NCI-H146 treated with DMSO at 0.1 percent for 48 hours (cell line): ENCODE results near the gene NANP.

Source experiments
- DNase-seq: peaks from one replicate; lab custom pipeline; 2025; ENCODE audit not compliant: unreplicated experiment; lab: John Stamatoyannopoulos, UW

The NANP gene

DNA sequence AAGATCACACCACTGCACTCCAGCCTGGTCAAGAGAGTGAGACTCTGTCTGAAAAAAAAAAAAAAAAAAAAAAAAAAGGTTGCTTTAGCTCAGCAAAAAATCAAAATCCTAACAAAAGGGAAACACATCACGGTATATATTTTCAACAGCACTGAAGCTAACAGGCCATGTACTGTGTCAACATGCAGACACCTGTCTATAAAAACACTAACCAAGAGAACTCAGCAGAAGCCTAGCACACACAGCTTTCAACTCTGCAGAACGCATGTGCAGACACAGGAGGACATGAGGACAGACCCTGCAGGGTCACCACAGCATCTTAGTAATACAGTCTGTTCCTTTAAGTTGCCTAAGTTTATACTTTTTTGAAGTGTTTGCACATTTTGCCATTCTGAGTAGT is 52.0 kb downstream of the NANP start:
- DNase-seq, result peak; percentile 74

DNA sequence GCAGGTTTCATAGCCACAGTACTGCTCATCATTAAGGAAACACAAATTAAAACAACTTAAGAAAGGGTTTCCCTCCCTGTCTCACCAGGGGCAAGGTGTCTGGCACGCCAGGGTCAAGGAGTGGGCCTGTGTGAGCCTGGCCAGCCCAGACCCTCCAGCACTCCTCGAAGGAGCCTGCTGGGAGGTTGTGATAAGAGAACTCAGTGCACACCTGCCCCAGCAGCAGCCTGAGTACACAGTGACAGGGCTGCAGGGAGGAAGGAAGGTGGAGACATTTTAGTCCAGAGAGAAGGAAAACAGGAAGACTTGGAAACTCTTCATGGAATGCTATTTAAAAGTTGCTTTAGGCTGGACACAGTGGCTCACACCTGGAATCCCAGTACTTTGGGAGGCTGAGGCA is 52.6 kb downstream of the NANP start:
- DNase-seq, result peak; percentile 26

- no peak for DNase-seq
Observed at GRCh38 chr20:25570148-25570530, 53.7 kb downstream of the NANP start.

DNA sequence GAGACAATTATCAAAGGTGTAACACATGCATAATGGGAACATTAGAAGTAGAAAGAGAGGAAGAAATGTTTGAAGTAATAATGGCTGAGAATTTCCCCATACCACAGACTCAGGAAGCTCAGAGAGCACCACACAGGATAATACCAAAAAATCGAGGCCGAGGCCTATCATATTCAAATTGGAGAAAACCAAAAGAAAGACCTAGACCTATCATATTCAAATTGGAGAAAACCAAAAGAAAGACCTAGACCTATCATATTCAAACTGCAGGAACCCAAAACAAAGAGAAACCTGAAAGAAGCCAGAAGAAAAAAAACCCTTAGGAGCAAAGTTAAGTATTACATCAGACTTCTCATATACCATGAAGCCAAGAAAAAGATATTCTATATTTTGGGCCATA is 56.5 kb downstream of the NANP start:
- DNase-seq, result no peak

DNA sequence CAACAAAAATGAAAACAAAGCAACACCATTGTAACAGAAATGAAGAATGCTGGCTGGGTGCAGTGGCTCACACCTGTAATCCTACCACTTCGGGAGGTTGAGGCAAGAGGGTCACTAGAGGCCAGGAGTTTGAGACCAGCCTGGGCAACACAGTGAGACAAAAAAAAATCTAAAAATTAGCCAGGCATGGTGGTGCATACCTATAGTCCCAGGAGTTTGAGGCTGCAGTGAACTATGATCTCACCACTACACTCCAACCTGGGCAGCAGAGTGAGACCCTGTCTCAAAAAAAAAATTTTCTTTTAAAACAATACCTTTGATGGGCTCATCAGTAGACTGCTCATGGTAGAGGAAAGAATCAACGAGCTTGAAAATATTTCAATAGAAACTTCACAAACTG is 57.0 kb downstream of the NANP start:
- DNase-seq, result no peak

GRCh38 chr20:25565578-25566157 is 58.1 kb downstream of the NANP start:
- no peak for DNase-seq

DNA sequence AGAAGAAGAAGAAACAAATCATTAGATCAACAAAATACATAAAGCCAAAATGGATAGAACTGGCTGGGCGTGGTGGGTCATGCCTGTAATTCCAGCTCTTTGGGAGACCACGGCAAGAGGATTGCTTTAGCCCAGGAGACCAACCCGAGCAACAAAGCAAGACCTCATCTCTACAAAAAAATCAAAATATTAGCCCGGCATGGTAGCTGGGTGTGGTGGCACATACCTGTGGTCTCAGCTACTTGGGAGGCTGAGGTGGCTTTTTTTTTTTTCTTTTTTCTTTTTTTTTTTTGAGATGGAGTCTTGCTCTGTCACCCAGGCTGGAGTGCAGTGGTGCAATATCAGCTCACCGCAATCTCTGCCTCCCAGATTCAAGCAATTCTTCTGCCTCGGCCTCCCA is 59.9 kb downstream of the NANP start:
- no peak for DNase-seq

GRCh38 chr20:25563362-25563761 is 60.5 kb downstream of the NANP start:
- DNase-seq, result no peak
